NCI-H1694 (cell line): ENCODE data around the gene CRIP1.

Experiments used
- DNase-seq: peaks from one replicate; lab custom pipeline; 2025; lab: John Stamatoyannopoulos, UW

The CRIP1 gene

GRCh38 chr14:105470350-105471296 is 16.1 kb upstream of the CRIP1 start:
- peak; percentile 41 for DNase-seq

- DNase-seq: no peak
Measured at GRCh38 chr14:105471297-105471821, 15.3 kb upstream of the CRIP1 start.

GRCh38 chr14:105471823-105472485 is 14.7 kb upstream of the CRIP1 start:
- DNase-seq: no peak

GRCh38 chr14:105472486-105472991 is 14.1 kb upstream of the CRIP1 start:
- no peak for DNase-seq

- DNase-seq: no peak
Measured at GRCh38 chr14:105473033-105473676, 13.5 kb upstream of the CRIP1 start.

- peak; percentile 66 for DNase-seq
Measured at GRCh38 chr14:105473677-105474482, 12.8 kb upstream of the CRIP1 start.

- no peak for DNase-seq
Measured at GRCh38 chr14:105474483-105475268, 12.0 kb upstream of the CRIP1 start, which contains the start of gene CRIP2. Gene CRIP2 (plus strand): TSS chr14:105474821. CDS start chr14:105474863, 42 bp downstream.

- DNase-seq: no peak
Measured at GRCh38 chr14:105475269-105476096, 11.2 kb upstream of the CRIP1 start.

GRCh38 chr14:105476097-105476830 is 10.4 kb upstream of the CRIP1 start:
- DNase-seq: no peak

- no peak for DNase-seq
Measured at GRCh38 chr14:105476831-105477659, 9.6 kb upstream of the CRIP1 start.

GRCh38 chr14:105477660-105478397 is 8.9 kb upstream of the CRIP1 start:
- no peak for DNase-seq

- no peak for DNase-seq
Measured at GRCh38 chr14:105478398-105479251, 8.1 kb upstream of the CRIP1 start.

- DNase-seq: peak; percentile 32
Measured at GRCh38 chr14:105479431-105480158, 7.1 kb upstream of the CRIP1 start.

GRCh38 chr14:105480199-105480746 is 6.4 kb upstream of the CRIP1 start:
- DNase-seq: no peak
